BJ (cell line): ENCODE measurements around the gene ACVR1B. TPM values are rescaled to one million over a fixed set of nuclear protein-coding genes. Genes with fewer than 3 reads are reported as not detected.

ENCODE experiments used
- CTCF ChIA-PET: fragments of 350-600 bp; formaldehyde crosslinking; extraction: SDS; loops from one replicate; lab custom pipeline; 2021; ENCODE audit warnings: antibody characterized with exemption, inconsistent platforms; lab: Yijun Ruan, JAX
- POLR2A ChIA-PET: fragments of 300-600 bp; sonication (Branson Sonifier 250); formaldehyde crosslinking; extraction: SDS; loops from one replicate; lab custom pipeline; 2021; ENCODE audit warnings: antibody characterized with exemption; lab: Charles Lee
- DNase-seq: peaks from one replicate; pipeline ENCODE4 v3.0.0-alpha.2; 2011; ENCODE audit warnings: low read depth
- H3K27me3 ChIP-seq: 2 replicates; pipeline ENCODE4 v1.6.0; 2011; ENCODE audit warnings: low read length; ENCODE audit not compliant: control insufficient read depth, insufficient read depth
- H3K36me3 ChIP-seq: 2 replicates; pipeline ENCODE4 v1.5.1; 2011; ENCODE audit warnings: low read length; ENCODE audit not compliant: control insufficient read depth, insufficient read depth
- H3K4me3 ChIP-seq: 2 replicates; pipeline ENCODE4 v1.5.1; 2011; ENCODE audit warnings: low read depth, mild to moderate bottlenecking, control low read depth, low read length
- CTCF ChIP-seq: IDR thresholded peaks from 2 replicates; pipeline ENCODE4 v1.5.1; 2011; ENCODE audit warnings: low read depth, mild to moderate bottlenecking, control low read depth, inconsistent platforms, low read length, moderate library complexity; ENCODE audit not compliant: insufficient read depth
- polyA minus RNA-seq: library from RNA; depleted of rRNA, polyadenylated mRNA; stranded (reverse); fragments of >200 nt; gene quantifications from 2 replicates; pipeline ENCODE4 v1.2.3, GENCODE V29; 2011; rRNA and poly(A)+ RNA removed
- polyA plus RNA-seq: library from polyadenylated mRNA; depleted of rRNA; stranded (reverse); fragments of >200 nt; gene quantifications from 2 replicates; pipeline ENCODE4 v1.2.3, GENCODE V29; 2011; rRNA removed

Gene ACVR1B
- polyA plus RNA-seq (12.6 and 12.9 TPM in 2 replicates), polyA minus RNA-seq (10.7 and 14.7 TPM in 2 replicates)

GRCh38 chr12:51951199-51951842, at the start of gene ACVR1B:
Gene ACVR1B (plus strand): TSS chr12:51951699. CDS start chr12:51951744, 45 bp downstream.
- Histone ChIP-seq H3K27me3 (peaks cover 12% of the 10 kb centered on the region), H3K4me3 (peak within 1 kb of the TSS; percentile 86), H3K36me3 (no peaks in the 10 kb centered on the region; the same call in 1 of the 2 replicates)
- ChIA-PET POLR2A (no interaction called here), CTCF (interaction anchor here (0.5 to 6.5 kb wide), 3 partner anchors 15 to 42 kb away, joined by 4 to 31 read pairs (median 8); no protein-coding TSS in a partner anchor)
- no peak for DNase-seq
- no peak for TF ChIP-seq CTCF

DNA sequence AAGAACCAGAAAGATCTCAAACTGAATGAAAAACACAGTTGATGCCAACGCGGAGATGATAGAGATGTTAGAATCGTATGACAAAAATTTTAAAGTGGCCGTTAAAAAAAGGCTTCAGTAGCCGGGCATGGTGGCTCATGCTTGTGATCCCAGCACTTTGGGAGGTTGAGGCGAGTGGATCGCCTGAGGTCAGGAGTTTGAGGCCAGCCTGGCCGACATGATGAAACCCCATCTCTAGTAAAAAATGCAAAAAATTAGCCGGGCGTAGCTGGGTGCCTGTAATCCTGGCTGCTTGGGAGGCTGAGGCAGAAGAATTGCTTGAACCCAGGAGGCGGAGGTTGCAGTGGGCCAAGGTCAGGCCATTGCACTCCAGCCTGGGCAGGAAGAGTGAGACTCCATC, 49.6 kb upstream of the ACVR1B start:
- Histone ChIP-seq H3K4me3 (no peak overlapping the region), H3K36me3 (no peaks in the 10 kb centered on the region), H3K27me3 (no peaks in the 10 kb centered on the region)
- ChIA-PET POLR2A (no interaction called here), CTCF (interaction anchor here (0.6 to 1.3 kb wide), 4 partner anchors 21 to 915 kb away, joined by 3 read pairs; no protein-coding TSS in a partner anchor)
- no peak for TF ChIP-seq CTCF
- no peak for DNase-seq

GRCh38 chr12:51904951-51905470, 46.5 kb upstream of the ACVR1B start:
- CTCF ChIA-PET: interaction anchor here (1.2 to 12.8 kb wide), 7 partner anchors 7 to 121 kb away, joined by 4 to 165 read pairs (median 7); partner anchors contain the start of gene ANKRD33
- POLR2A ChIA-PET: interaction anchor here (0.7 kb wide), 1 partner anchor 99 kb away, joined by 4 read pairs; no protein-coding TSS in a partner anchor
- Histone ChIP-seq H3K4me3 (no peak overlapping the region), H3K36me3 (no peaks in the 10 kb centered on the region), H3K27me3 (no peaks in the 10 kb centered on the region)
- peak; percentile 42 for DNase-seq
- no peak for TF ChIP-seq CTCF

DNA sequence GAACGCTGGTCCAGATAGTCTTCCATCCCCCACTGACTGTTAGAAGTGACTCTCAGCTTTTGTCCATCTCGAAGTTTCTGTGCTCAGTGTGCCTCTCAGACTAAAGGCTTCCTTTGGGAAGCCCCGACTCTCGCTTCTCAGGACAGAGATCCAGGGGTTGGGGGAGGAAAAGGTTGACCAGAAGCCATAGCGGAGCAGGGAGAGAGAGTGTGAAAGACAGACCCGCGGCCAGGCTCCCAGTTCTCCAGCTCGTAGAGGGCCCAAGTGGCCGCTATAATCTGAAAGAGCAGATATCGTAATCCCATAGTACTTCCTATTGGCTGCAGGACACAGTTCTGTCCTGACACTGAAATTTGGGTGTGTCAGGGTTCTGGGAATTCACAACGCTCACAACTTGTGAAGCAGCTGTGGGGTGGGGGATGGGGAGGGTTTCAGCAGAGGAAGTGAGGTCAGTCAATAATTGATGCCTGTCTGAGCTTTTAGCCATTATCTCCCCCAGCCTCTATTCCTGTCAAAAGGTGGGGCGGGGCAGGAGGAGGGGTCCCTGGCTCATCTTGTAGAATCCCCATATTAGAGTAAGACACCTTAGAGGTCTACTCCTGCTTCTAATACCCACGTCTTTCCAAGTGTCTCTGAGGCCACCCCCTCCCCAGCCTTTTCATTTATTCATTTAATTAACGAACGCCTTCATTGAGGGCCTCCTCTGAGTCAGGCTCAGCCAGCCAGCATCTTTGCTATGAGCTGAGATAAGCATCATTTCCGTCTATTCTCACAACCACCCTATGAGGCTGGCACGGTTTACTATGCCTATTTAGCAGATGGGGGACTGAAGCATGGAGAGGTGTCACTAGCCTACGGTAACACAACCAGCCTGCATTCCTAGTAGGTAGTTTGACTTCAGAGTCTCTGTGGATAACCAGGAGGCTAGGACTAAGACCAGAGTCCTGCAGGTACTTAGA, 45.7 kb upstream of the ACVR1B start:
- no peak overlapping the region for H3K4me3 ChIP-seq
- no peak for DNase-seq
- H3K27me3 ChIP-seq: no peaks in the 10 kb centered on the region
- TF ChIP-seq CTCF: no peak
- H3K36me3 ChIP-seq: no peaks in the 10 kb centered on the region
- CTCF ChIA-PET: interaction anchor here (0.6 to 12.8 kb wide), 11 partner anchors 8 to 120 kb away, joined by 3 to 165 read pairs (median 4); partner anchors contain the start of gene ANKRD33
- POLR2A ChIA-PET: interaction anchor here (0.7 kb wide), 1 partner anchor 98 kb away, joined by 4 read pairs; no protein-coding TSS in a partner anchor
